ENCODE results near the gene CBX8.

CBX8 gene

DNA sequence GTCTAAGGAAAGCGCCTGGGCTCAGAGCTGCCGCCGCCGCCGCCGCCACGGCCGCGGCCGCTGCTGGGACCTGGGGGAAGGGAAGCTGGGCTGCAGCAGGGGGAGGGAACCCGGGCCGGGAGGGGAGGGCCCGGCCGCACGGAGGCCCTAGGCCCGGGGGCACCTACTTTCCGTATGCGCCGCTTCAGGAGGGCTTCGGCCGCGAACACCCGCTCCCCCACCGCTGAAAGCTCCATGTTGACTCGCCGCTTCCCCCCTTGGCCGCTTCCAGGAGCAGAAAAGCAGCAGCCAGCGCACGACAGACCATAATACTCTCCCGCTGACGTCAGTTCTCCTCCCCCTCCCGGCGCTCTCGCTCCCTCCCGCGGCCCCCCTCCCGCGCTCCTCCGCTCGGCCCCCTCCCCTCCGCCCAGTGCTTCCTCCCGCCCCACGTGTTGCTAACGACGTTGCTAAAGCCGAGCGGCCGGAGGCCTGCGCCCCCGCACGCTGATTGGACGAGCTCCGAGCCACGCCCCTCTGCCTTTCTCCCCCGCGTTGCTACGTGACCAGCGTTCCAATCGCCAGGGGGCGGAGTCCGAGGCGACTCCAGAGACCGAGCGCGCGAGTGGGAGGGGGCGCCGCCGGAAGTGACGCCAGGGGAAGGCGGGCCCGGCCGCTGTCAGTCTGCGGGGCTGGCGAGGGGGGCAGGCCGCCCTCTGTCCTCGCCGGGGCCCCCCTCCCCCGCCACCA, at the start of gene CBX8:
Gene CBX8, minus strand, starts transcription at position 315 of the 729 bp plus-strand sequence. Its CDS starts 79 bp downstream, at position 236.
- peak; percentile 93 for DNase-seq (ENCODE audit: low read depth, low spot score)

GRCh38 chr17:79845601-79845949, 48.7 kb upstream of the CBX8 start:
- DNase-seq (ENCODE audit: low read depth, low spot score) = no peak

DNA sequence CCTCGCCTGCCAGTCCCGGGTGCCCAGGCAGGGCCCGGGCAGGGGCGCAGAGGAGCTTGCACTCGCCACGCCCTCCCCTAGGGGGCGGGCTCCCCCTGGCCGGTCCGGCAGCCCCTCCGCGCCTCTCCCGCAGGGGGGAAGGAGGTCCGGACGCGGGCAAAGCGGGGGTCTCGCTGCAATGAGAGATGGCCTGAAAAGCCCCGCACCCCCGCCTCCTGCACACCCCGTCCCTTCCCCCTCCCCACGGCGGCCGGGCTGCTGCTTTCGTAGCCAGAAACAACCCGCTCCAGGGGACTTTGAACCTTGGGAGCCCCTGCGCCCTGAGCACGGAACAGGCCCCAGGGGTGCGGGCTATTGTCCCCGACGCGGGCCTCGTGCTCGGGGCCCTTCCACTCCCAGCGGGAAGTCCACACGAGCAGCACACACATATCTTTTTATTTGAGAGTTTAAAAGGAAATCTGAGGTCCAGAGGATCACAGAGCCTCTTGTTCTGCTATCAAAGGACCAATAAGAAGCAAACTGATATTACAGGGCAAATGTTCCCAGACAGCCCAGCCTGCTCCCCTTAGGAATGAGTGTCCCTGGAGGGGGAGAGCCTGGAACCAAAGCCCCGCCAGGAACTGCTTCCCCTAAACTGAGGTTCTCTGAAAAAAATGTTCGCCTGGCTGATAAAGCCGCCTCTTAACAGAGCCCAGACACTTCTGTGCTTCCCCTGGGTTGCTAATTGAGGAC, 48.2 kb upstream of the CBX8 start:
- DNase-seq (ENCODE audit: low read depth, low spot score) = no peak

DNA sequence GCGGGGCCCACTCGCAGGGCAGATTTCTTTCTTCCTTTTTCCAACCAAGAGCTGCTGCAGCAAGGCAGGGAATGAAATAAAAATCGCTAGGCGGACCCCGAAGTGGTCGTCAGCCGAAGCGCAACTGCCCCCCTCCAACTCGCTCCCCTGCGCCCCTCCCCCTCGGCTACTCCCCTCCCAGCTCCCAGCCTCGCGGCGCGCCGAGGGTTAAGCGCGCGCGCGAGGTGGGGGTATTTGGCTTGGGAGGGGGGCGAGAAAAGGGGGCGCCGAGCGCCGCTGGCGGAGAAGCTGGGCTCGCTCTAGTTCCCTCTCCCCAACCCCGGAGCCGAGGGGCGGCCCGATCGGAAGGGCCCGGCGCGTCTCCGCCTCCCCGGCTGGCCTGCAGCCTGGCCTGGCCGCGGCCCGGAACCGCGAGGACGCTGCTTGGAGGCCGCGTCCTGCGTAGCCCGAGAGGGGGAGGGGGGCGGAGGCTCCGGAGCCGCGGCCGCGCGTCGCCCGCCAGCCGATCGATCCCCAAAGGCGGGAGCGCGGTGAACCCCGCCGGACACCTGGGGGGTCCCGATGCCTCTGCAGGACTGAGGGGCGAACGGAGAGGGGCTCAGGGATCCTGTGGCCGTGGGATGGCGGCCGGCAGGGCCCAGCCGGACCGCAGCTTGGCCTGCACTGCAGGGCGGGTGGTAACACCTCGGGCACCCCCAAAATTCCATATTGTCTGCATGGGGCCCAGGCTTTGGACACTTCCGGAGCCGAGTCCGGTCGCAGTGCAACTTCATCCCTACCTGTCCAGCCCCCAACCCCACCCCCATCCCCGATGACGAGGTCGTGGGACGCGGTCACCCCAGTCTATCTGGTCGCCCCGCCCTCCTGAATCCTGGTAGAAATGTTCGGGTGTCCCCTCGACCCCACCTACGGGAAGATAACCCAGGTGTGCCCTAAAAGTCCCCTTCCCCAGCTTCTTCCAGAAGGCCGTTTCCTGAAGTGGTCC, 47.2 kb upstream of the CBX8 start:
- DNase-seq (ENCODE audit: low read depth, low spot score) = no peak

DNA sequence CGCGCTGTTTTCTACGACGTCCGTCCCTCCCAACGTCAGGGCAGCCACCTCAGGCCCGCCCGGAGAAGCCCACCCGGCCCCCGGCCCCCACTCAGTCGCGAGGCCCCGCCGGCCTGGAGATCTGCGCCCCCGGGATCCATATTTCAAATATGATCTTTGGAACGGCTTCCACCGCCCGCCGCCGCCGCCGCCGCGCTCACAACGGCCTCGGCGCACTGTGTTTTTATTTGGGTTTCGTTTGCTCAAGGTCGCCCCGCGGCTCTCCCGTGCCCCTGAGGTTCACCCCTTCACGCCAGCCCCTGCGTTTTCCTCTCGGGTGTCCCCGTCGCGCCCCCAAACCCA, 46.6 kb upstream of the CBX8 start:
- no peak for DNase-seq (ENCODE audit: low read depth, low spot score)

DNA sequence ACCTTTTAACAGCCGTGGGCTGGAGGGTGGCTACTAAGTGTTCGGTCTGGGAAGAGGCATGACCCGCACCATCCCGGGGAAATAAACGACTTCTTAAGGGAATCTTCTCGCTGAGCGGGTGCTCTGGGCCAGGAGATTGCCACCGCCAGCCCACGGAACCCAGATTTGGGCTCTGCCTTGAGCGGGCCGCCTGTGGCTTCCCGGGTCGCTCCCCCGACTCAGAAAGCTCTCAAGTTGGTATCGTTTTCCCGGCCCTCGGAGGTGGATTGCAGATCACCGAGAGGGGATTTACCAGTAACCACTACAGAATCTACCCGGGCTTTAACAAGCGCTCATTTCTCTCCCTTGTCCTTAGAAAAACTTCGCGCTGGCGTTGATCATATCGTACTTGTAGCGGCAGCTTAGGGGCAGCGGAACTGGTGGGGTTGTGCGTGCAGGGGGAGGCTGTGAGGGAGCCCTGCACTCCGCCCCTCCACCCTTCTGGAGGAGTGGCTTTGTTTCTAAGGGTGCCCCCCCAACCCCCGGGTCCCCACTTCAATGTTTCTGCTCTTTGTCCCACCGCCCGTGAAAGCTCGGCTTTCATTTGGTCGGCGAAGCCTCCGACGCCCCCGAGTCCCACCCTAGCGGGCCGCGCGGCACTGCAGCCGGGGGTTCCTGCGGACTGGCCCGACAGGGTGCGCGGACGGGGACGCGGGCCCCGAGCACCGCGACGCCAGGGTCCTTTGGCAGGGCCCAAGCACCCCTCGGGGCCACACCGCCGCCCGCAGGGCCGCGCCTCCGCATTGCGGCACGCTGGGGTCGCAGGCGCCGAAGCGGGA, 46.0 kb upstream of the CBX8 start:
- DNase-seq (ENCODE audit: low read depth, low spot score) = no peak

DNA sequence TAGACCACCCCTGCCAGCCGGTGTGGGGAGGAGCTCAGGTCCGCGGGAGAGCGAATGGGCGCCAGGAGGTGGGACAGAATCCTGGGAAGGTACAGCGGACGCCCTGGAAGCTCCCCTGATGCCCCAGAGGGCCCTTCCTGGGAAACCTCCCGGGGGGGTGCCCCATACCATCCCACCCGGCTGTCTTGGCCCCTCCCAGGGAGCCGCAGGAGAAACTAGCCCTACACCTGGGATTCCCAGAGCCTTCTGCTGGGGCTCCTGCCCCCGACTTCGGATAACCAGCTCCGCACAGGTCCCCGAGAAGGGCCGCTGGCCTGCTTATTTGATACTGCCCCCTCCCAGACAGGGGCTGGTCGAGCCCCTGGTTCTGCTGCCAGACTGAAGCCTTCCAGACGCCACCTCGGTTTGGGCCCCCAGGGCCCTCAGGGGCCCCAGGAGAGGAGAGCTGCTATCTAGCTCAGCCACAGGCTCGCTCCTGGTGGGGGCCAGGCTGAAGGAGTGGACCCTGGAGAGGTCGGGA, 45.3 kb upstream of the CBX8 start:
- no peak for DNase-seq (ENCODE audit: low read depth, low spot score)

- DNase-seq (ENCODE audit: low read depth, low spot score) = no peak
These were observed 44.7 kb upstream of the CBX8 start for GRCh38 chr17:79841369-79842135.

DNA sequence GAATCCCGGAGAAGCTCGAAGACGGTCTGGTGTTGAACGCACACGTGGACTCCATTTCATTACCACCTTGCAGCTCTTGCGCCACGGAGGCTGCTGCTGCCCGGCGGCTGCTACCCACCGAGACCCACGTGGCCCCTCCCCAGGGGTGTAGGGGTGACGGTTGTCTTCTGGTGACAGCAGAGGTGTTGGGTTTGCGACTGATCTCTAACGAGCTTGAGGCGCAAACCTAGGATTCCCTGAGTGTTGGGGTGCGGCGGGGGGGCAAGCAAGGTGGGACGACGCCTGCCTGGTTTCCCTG, 44.1 kb upstream of the CBX8 start:
- no peak for DNase-seq (ENCODE audit: low read depth, low spot score)

DNA sequence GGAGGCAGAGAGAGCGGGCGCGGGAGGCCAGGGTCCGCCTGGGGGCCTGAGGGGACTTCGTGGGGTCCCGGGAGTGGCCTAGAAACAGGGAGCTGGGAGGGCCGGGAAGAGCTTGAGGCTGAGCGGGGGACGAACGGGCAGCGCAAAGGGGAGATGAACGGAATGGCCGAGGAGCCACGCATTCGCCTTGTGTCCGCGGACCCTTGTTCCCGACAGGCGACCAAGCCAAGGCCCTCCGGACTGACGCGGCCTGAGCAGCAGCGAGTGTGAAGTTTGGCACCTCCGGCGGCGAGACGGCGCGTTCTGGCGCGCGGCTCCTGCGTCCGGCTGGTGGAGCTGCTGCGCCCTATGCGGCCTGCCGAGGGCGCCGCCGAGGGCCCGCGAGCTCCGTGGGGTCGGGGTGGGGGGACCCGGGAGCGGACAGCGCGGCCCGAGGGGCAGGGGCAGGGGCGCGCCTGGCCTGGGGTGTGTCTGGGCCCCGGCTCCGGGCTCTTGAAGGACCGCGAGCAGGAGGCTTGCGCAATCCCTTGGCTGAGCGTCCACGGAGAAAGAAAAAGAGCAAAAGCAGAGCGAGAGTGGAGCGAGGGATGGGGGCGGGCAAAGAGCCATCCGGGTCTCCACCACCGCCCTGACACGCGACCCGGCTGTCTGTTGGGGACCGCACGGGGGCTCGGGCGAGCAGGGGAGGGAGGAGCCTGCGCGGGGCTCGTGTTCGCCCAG, 43.6 kb upstream of the CBX8 start:
- no peak for DNase-seq (ENCODE audit: low read depth, low spot score)

GRCh38 chr17:79839356-79840268, 42.7 kb upstream of the CBX8 start, which contains the start of gene CBX4:
TSS of gene CBX4 (minus strand) at chr17:79839440. CDS start at chr17:79839251, 189 bp downstream.
- DNase-seq (ENCODE audit: low read depth, low spot score) = no peak

DNA sequence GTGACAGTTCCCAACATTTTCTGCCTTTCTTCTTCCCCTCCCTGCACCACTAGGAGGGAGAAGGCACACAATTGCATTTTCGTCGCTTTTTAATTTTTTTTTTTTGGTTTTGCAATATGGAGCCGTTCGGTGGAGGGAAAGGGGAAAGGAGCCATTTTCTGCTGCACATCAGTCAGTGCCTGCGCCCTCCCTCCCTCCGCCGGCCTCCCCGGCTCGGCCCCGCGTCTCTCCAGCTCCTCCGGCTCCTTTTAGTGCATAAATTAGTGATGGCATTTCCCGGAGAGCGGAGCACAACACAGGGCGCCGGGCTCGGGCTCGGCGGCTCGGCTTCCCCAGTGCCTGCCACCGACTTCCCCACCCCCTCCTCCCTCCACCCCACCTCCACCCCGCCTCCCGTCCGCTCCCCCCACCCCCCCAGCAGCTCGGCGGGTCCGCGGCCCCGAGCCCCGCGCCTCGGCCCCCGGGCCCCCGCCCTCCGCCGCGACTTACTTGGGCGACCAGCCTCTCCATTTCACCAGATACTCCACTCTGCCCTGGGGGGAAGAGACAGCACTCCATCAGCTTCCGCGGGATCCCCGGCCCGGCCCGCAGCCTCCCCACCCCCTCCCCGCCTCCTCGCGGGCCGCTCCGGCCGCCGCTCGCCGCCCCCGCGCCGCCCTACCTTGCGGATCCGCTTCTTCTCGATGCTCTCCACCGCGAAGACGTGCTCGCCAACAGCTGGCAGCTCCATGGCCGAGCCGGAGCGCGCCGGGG, 41.8 kb upstream of the CBX8 start:
- no peak for DNase-seq (ENCODE audit: low read depth, low spot score)

DNA sequence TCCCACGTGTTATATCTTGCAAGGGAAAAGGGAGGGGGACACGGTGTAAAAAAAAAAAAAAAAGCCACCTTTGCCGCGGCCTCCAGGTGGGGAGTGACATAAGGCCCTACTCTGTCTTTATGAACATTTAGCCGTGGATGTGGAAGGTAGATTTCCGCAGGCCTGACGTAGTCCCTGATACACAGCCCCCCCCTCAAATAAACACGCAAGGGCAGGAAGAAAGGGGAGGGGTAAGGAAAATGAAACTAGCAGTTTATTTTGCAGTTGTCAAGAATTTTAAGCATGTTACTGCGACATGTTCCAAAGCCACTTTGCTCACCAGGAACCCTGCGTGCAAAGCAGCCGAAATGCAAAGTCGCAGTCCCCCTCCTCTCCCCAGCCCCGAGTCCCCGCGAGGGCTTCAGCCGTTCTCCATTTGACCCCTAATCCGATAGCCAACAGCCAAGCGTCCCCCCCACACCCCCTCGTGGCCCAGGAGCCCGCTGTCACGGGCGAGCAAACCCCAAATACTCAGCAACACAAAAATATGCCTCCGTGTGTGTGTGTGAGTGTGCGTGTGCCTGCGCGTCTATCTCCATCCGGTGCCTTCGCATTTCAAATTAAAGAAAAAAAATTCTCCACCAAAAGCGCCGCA, 41.1 kb upstream of the CBX8 start:
- DNase-seq (ENCODE audit: low read depth, low spot score) = no peak

- DNase-seq (ENCODE audit: low read depth, low spot score) = no peak
These were observed 40.4 kb upstream of the CBX8 start for GRCh38 chr17:79836972-79837887.

GRCh38 chr17:79836510-79836971, 39.7 kb upstream of the CBX8 start:
- DNase-seq (ENCODE audit: low read depth, low spot score) = no peak

GRCh38 chr17:79835953-79836509, 39.2 kb upstream of the CBX8 start:
- DNase-seq (ENCODE audit: low read depth, low spot score) = peak; percentile 91

All from iPS DF 19.7 (cell line).